Cerebellar cortex (tissue), 1 donor: ENCODE measurements around the gene ST8SIA2.
"Not testable (repeated sequence)": the region's sequence is repeated elsewhere in the genome, so short reads cannot be mapped to it uniquely, and the experiment has no call there.

Source experiments
- DNase-seq: peaks from one replicate; pipeline ENCODE4 v3.0.0-alpha.2; 2015; ENCODE audit warnings: low spot score

Gene ST8SIA2

DNA sequence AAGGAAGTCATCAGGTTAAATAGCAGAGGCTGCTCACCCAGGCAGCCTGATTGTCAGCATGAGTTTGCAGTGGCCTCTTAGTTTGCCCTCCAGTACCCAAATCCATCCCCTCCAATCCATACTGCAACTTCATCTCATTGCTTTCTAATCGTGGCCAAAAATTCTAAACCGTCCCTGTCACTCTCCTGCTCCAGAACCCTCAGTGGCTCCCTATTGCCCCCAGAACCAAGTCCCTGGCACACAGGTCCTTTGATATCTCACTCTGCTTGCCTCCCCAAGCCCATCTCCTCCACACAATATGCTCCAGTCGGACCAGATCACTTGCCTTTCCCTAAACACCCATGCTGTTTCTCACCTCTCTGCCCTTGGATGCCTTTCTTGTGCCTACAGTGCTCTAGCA is 49.7 kb downstream of the ST8SIA2 start:
- DNase-seq, result no peak

DNA sequence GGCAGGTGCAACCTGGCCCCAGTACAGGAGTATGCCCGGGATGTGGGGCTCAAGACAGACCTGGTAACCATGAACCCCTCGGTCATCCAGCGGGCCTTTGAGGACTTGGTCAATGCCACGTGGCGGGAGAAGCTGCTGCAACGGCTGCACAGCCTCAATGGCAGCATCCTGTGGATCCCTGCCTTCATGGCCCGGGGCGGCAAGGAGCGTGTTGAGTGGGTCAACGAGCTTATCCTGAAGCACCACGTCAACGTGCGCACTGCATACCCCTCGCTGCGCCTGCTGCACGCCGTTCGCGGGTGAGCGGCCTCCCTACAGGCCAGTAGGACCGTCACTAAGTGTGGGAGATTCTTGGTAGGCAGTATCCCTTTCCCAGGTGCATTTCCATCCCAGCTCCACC is 51.0 kb downstream of the ST8SIA2 start:
- no peak for DNase-seq

DNA sequence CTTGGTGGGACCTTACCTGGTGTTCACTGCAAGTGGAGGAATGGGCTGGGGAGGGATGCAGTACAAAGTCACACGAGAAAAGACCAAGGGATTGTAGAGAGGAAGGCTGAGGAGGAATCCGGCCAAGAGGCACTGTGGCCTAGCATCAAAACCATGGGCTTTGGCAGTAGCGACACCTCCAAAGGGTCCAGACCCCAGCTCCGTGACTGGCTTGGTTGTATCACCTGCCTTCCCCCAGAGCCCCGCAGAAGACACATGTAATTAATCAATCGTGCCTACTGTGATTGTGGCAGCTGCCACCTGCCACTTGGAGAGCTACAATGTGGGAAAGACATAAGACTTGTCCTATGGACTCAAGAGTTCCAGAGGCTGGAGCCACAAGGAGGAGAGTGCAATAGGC is 54.7 kb downstream of the ST8SIA2 start:
- no peak for DNase-seq

DNA sequence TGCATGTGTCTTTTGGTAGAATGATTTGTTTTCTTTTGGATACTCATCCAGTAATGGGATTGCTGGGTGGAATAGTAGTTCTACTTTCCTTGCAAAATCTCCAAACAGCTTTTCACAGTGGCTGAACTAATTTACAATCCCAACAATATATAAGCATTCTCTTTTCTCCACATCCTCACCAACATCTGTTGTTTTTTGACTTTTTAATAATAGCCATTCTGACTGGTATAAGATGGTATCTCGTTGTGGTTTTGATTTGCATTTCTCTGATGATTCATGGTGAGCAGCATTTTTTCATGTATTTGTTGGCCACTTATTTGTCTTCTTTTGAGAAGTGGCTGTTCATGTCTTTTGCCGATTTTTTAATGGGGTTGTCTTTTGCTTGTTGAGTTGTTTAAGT is 55.8 kb downstream of the ST8SIA2 start:
- DNase-seq, result no peak

DNA sequence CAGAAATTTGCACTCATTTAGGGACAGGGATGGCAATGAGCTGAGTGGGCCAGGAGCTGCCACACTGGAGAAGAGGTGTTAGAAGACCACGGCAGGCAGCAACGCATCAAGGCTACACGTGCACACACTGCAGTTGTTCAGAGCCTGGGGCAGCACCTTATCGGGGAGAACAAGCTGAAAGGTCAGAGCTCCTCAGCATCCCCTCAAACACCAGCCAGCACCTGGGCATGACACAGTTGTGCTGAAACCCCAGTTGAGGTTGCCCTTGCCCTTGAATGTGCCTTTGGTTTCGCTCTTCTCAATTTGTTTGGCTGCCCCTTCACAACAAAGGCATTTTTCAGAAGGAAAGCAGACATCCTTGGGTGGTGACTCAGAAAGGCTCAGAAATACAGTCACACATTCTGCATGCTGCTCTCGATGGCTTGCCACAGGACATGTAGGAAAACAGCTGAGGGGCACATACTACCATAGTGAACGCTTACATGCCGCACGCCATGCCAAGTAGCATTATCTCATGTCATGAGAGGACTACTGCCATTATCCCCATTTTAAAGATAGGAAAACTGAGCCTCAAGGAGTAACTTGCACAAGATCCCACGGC is 57.6 kb downstream of the ST8SIA2 start:
- no peak for DNase-seq

DNA sequence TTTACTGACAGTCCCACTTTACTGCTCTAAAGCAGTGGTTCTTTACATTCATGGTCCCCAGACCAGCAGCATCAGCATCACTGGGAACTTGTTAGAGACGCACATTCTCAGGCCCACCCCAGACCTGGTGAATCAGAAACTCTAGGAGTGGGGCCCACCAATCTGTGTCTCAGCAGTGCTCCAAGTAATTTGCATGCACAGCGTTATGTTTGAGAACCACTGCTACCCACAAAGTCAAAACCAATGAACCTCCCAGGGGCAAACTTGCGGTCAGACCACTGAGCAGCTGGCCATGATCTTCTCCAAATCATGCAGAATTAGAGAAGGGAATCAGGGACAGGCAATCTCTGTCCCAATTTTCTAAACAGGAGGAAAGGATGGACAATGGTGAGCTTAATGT is 58.5 kb downstream of the ST8SIA2 start:
- DNase-seq, result no peak

DNA sequence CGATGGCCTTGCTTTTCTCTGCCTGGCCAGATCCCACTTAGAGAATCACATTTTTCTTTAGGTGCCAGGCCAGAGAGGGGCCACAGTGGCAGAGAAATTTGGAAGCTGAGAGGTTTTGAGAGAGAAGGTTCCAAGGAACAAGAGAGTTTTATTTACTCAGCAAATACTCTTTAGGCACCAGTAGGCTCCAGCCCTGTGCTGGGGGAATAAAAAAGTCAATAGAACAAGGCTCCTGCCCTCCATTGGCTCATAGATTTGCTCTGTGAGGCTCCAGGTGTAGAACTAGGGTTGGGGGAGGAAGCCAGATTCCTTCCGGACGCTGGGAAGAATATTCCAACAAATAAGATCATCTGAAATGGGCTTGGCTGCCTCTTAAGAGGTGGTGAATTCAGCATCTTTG is 59.9 kb downstream of the ST8SIA2 start:
- no peak for DNase-seq

DNA sequence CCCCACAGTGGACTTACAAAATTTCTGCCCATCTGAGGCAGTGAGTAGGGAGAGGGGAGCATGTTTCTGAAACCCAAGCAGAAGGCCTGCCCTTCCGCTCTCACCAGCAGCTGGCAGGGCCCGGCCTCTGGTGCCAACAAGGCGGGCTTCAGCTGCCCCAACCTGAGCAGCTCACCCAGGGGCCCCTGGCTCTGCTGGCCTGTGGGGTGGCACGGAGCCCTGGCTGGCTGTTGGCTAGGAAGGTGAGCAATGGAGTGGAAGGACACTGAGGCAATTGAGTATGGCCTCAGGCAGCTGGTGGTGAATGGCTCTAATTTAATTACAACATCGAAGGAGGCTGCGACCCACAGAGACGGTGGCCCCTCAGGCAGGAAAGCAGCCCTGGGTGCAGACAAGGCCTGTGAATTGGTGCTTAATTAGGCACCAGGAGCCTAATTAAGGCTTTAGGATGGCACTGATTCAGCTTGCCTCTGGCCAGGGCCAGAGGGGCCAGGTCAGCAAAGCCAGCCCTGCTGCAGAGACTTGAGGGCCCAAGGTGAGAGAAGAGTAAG is 60.9 kb downstream of the ST8SIA2 start:
- DNase-seq, result no peak

DNA sequence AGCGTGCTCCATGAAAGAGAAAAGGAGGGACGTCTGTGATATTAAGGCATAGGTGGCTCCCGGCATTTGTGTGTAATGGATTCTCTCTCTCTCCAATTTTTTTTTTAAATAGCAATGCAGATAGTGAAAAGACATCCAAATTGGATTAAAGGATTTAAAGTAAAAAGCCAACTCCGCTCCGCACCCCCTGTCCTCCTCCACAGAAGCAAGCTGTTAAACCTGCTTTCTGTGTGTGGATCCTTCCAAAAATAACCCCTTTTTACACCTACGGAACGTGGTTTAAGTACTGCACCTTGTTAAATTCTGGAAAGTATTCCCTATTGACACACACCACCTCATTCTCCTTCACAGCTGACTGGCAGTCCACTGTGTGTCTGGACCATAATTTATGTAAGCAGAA is 61.6 kb downstream of the ST8SIA2 start:
- DNase-seq, result no peak

DNA sequence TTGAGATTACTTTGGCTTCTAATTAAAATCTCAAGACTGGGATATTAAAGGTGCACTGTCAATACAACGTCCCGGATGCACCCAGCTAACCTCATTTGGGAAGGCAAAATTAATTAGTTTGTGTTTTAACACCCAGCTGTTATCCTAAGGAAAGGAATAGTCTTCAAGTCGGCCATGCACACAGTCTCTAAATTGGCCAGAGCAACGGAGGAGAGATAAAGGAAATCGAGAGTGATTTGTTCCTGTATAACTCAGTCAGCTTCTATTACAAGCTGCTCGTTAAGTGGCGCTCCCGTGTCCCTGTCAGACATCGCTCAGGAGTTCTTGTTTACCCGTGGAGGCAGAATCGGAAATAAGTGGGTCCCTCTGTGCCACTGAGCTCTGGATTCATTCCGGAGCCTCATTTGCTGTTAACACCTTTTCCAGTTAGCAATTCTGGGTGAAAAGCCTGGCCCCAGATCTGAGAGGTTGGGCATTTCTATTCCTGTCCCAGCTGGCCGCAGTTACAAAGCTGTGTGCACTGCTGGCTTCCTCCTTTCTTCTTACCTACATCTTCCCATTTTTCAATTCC is 63.9 kb downstream of the ST8SIA2 start:
- DNase-seq, result no peak

DNA sequence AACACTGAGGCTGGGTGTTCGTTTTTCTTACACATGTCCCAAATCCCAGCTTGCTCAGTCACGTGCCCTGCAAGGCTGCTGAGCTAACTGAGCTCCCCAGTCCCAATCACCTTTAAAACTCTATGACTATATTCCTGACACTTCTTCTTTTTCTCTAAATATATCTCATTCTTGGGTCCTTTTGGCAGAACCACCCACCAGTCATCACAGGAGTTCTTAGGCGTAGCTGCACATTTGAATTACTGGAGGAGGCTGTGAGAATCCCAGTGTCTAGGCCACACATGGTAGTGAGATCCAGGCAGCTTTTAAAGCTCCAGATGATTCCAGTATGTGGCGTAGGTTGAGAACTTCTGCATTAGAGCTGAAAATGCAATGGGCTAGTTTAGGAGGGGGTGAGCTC is 66.3 kb downstream of the ST8SIA2 start:
- no peak for DNase-seq

DNA sequence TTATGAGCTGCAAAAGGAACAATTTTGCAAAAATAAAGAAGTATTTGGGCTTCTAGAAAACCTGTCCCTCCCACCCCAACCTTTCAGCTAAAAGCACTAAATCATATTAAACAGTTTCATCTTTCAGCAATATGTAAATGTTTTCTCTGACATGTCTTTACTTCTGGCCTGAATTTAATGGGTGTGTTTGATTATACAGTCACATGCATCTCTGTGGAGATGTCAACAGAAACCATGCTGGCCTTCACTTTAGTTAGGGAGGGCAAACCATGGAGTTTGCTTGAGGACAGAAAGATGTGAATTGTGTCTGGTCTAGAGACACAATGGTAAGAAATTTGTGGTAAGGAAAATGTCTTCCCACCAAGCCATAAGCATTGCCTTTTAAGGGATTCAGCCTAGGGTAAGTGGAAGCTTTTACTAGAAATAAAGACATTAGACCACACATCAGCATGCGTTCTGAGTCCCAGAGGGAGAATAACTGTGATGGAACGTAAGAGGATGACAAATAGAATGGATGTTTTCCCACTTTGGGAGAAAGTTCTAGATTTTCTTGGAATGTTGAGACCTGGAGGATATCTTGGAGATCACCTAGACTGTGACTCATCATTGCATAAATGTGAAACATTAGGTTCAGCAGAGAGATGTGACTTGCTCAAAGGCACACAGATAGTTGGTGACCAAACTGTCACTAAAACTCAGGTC is 68.9 kb downstream of the ST8SIA2 start:
- DNase-seq, result no peak

DNA sequence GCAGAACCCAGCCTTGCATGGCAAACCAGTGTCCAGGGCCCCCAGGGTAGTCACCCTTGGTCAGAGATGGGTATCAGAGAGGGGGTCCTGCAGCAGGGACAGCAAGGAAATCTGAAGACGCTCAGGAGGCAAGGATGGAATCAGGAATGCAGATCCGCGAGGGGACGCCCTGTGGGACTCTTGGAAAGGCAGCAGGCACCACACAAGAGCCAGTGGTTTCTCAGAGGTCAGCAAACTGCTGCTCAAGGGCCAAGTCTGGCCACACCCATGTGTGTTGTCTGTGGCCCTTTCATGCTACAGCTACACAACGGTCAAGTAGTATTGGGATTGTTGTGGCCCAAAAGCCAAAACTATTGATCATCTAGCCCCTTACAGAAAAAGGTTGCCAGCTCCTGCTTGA is 69.7 kb downstream of the ST8SIA2 start:
- DNase-seq, result no peak

DNA sequence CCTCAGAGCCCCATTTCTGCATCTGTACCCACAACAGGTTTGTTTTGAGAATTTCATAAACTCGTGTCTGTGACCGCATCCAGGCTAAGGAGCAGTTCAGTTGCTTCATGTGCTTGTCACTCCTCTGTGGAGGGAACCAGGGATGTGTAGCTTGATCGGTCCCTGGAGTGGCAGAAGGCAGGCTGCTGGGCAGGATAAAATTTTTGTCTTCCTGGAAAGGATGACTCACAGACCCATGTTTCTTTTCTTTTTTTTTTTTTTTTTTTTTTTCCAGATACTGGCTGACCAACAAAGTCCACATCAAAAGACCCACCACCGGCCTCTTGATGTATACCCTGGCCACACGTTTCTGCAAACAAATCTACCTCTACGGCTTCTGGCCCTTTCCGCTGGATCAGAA is 70.1 kb downstream of the ST8SIA2 start:
- no peak for DNase-seq

DNA sequence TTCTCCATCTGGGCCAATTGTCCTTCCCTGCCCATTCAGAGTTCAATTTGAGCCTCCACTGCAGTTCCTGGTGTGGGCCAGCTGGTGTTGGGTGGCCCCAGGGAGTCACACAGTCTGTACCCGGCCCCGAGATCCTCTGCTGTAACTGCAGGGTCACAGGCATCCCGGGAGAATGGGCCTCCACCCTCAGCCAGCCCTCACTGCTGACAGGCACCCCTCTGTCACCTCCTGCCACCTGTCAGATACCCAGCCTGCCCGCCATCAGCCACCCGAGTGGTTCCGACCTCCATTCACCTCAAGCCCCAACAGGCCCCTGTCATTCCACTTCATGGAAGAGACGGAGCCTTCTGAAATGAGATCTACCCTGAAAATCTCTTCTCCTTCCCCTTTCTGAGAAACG is 73.2 kb downstream of the ST8SIA2 start:
- DNase-seq, result no peak

DNA sequence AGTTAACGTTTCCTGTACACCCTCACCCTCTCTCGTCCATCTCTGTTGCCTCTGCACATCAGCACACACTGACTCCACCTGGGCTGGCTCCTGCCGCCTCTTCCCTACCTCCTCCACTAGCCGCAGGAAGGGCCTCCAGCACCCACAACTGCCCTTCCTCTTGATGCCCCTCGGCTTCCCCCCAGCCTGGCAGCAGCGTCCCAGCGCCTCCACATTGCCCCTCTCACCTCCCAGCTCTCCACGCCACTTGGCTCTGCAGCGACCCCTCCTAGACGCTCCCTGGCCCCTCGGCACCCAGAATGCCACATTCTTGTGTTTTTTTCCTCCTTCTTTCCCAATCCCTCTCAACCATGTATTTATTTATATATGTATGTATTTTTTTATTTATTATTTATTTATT is 73.6 kb downstream of the ST8SIA2 start:
- DNase-seq, result no peak

DNA sequence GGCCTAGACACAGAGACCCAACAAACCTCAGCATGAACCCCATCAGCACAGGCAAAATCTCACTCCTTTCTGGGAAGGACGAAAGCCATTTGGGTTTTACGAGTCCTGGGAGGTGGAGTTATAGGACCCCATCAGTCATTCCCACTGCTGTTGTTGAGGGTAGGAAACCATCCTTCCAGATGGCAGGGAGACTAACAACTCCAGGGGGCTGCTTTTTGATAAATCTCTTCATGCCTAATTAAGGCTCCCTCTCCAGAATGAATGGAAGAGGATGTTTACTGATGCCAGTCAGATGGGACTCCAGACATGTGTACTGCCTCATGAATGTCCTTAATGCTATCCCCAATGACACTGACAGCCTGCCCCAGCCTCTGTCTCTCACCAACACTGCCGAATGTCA is 75.3 kb downstream of the ST8SIA2 start:
- DNase-seq, result no peak

DNA sequence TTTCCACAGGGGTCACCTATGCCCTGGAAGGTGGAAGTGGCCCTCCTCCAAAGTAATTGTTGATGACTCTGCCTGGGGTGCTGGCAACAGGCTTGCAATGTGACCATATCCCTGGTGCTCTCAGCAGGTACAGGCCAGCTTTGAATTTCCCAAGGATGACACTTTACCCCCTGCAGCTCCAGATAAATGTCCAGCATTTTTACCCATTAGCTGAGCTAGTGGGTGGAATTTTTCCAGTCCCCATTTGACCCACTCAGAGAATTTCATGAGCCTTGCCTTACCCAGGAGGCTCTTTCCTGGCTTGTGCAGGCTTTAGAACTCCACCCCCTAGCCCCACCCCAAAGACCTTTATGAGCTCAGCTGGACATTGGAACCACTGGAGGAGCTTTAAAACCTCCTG is 77.6 kb downstream of the ST8SIA2 start:
- DNase-seq, result no peak

DNA sequence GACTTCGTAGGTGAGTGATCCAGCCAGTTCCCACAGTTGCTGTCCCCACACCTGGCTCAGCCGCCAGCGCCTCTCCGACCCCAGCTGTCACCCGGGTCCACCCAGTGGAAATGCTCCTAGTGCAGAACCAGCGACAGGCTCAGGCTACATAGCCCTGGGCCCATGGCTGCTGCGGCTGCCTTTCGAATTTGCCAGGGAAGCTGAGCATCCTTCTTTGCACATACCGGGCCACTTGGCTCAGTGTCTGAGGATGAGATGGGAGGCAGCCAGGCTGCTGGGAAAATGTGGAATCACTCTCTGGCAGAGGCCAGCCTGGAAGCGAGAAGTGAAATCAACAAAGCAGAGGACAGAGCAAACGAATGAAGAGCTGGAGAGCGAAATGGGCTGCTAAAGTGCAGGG is 80.1 kb downstream of the ST8SIA2 start:
- DNase-seq, result peak; percentile 59

DNA sequence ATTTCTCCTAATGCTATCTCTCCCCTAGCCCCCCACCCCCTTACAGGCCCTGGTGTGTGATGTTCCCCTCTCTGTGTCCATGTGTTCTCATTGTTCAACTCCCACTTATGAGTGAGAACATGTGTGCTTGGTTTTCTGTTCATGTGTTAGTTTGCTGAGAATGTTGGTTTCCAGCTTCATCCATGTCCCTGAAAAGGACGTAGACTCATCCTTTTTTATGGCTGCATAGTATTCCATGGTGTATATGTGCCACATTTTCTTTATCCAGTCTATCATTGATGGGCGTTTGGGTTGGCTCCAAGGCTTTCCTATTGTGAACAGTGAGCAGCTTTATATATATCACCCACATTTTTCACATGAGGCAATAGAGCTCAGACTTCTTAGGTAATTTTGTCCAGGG is 86.0 kb downstream of the ST8SIA2 start:
- not testable (repeated sequence) for DNase-seq

DNA sequence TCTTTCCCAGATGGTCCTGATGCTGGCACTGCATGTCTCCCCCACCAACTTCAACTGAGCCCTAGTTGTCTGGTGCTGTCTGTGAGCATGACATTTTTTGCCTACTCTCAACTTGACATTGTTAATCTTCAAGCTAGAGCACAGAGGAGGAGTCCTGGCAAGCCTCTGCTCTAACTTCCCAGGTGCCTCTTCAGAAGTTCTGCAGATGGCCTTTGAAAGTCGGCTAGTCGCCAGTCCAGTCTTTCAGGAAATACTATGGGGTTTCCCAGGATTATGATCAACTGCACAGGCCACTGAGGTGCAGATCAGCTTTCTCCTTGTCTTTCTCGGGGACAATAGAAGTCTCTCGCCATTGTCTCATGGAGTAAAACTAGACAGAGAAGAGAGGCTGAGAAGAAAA is 86.7 kb downstream of the ST8SIA2 start:
- no peak for DNase-seq

DNA sequence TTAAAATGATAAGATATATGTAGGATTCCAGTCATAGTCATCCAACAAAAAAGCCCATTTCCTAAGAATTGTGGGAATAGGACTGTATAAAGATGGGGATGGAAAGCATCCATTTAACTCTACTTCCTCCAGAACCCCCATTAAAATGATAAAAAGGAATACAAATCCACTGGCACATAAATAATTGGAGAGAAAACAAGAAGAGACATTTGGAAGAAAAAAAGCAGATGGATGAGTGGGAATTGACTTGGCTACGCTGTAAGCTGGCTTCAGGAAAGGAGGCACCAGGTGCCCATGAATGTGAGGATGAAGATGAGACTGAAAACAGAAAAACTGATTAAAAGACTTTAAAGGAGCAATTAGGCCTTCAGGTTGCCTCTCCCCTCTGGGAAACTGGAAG is 91.8 kb downstream of the ST8SIA2 start:
- no peak for DNase-seq

DNA sequence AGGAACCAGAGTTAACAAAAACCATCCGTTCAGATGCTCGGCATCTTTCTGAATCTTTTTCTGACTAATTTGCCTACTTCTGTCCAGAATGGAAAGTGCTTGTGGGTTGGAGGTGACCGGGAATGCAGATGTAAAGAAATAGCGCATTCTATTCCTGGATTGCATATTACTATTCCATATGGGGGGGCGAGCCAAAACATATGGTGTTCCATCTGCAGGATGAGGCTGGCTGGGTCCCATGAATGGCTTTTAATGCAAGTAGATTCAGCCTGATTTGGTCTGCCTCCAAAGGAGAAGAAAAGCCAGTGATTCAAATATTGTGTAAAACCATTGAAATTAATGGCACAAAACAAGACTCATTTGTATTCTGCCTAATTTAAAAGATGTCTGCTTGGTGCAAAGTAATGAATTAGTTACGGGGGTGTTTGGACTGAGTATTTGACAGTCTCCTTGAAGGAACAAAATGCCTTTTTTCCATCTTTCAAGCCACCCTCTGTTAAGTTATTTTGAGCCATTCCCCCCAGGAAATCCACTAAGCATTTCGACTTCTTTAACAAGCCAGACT is 99.0 kb downstream of the ST8SIA2 start:
- peak; percentile 31 for DNase-seq
